ENCODE results near the gene DYNLRB2. TPM values are rescaled to one million over a fixed set of nuclear protein-coding genes. Genes with fewer than 3 reads are reported as not detected.

Gene DYNLRB2
- total RNA-seq, 1 donor from 2014 or later: 0.71 TPM

GRCh38 chr16:80569440-80570105 lies 28.8 kb downstream of the DYNLRB2 start:
- ChIA-PET POLR2A (no interaction called here), CTCF (no interaction called here)
- Mint-ChIP-seq H3K36me3 (ENCODE audit: low read depth) (no peaks in the 10 kb centered on the region), H3K27me3 (peaks cover 7% of the 10 kb centered on the region), H3K4me1 (no peaks in the 10 kb centered on the region), H3K9me3 (no peaks in the 10 kb centered on the region), H3K4me3 (no peak overlapping the region), H3K27ac (no peak overlapping the region)
- intact Hi-C loops (cut with micrococcal nuclease): no loop called here
- no peak for ATAC-seq (ENCODE audit: low read depth)
- no peak for DNase-seq
- TF ChIP-seq CTCF (IDR thresholded peaks at IDR 0.05): no peak

- DNase-seq (no peak), ATAC-seq (ENCODE audit: low read depth) (no peak)
- TF ChIP-seq CTCF (IDR thresholded peaks at IDR 0.05): no peak
- H3K27me3 Mint-ChIP-seq: peaks cover 7% of the 10 kb centered on the region
- no peaks in the 10 kb centered on the region for H3K4me1 Mint-ChIP-seq
- no peaks in the 10 kb centered on the region for H3K9me3 Mint-ChIP-seq
- POLR2A ChIA-PET: no interaction called here
- H3K27ac Mint-ChIP-seq: no peak overlapping the region
- H3K36me3 Mint-ChIP-seq (ENCODE audit: low read depth): no peaks in the 10 kb centered on the region
- intact Hi-C loops (cut with micrococcal nuclease): no loop called here
- CTCF ChIA-PET: no interaction called here
- H3K4me3 Mint-ChIP-seq: no peak overlapping the region
Observed at GRCh38 chr16:80570106-80570478, 29.3 kb downstream of the DYNLRB2 start.

- ChIA-PET CTCF (no interaction called here), POLR2A (no interaction called here)
- Mint-ChIP-seq H3K4me1 (no peaks in the 10 kb centered on the region), H3K9me3 (no peaks in the 10 kb centered on the region), H3K36me3 (ENCODE audit: low read depth) (no peaks in the 10 kb centered on the region), H3K27me3 (peaks cover 7% of the 10 kb centered on the region), H3K27ac (no peak overlapping the region), H3K4me3 (no peak overlapping the region)
- ATAC-seq (ENCODE audit: low read depth) (no peak), DNase-seq (no peak)
- intact Hi-C loops (cut with micrococcal nuclease): no loop called here
- TF ChIP-seq CTCF (IDR thresholded peaks at IDR 0.05): no peak
Observed at GRCh38 chr16:80573700-80574120, 32.9 kb downstream of the DYNLRB2 start.

- Mint-ChIP-seq H3K9me3 (no peaks in the 10 kb centered on the region), H3K27ac (no peak overlapping the region), H3K4me1 (peaks cover 16% of the 10 kb centered on the region), H3K27me3 (peaks cover under 1% of the 10 kb centered on the region), H3K36me3 (ENCODE audit: low read depth) (no peaks in the 10 kb centered on the region), H3K4me3 (no peak overlapping the region)
- ChIA-PET CTCF (no interaction called here), POLR2A (no interaction called here)
- ATAC-seq (ENCODE audit: low read depth) (no peak), DNase-seq (no peak)
- no peak for TF ChIP-seq CTCF (IDR thresholded peaks at IDR 0.05)
- intact Hi-C loops (cut with micrococcal nuclease): no loop called here
Observed at GRCh38 chr16:80576343-80576912, 35.6 kb downstream of the DYNLRB2 start.

- H3K27me3 Mint-ChIP-seq: no peaks in the 10 kb centered on the region
- intact Hi-C loops (cut with micrococcal nuclease): no loop called here
- H3K36me3 Mint-ChIP-seq (ENCODE audit: low read depth): no peaks in the 10 kb centered on the region
- no peak for TF ChIP-seq CTCF (IDR thresholded peaks at IDR 0.05)
- no peaks in the 10 kb centered on the region for H3K9me3 Mint-ChIP-seq
- ChIA-PET POLR2A (interaction anchor here (1.2 kb wide), 1 partner anchor 11 kb away, joined by 3 read pairs; no protein-coding TSS in a partner anchor), CTCF (no interaction called here)
- no peak overlapping the region for H3K27ac Mint-ChIP-seq
- DNase-seq (no peak), ATAC-seq (ENCODE audit: low read depth) (no peak)
- peaks cover 16% of the 10 kb centered on the region for H3K4me1 Mint-ChIP-seq
- no peak overlapping the region for H3K4me3 Mint-ChIP-seq
Observed at GRCh38 chr16:80577485-80578280, 36.9 kb downstream of the DYNLRB2 start.

All from activated B cell treated with CpG ODN at 0.5 μM for 24 hours (primary cell).